GM10266 (cell line): ENCODE data around the gene ADCY3.

Experiments used
- DNase-seq: peaks from one replicate; pipeline ENCODE4 v3.0.0; 2012; ENCODE audit errors: extremely low spot score
- TF ChIP-seq, protein P1 (sequence below): IDR thresholded peaks from 2 replicates; pipeline ENCODE4 v1.5.1; 2012; ENCODE audit warnings: mild to moderate bottlenecking, low read depth; ENCODE audit not compliant: control insufficient read depth, insufficient read depth; ENCODE audit errors: missing control alignments

Gene ADCY3

DNA sequence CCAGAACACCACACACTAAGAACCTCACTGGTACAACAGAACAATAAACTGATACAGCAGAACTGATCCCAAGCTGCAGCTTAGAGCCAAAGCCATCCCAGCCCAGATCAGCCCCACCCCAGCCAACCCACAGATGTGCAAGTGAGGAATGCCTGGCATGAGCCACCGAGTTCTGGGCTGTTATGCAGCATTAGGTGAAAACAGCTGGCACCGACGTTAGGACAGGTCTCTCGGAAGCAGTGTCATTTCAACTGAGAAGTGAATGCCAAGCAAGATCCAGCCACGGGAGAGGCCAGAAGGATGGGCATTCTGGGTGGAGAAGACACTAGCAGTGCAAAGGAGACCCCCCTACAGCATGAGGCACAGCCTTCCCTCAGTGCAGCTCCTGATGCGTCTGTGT is 38.9 kb downstream of the ADCY3 start:
- TF ChIP-seq, protein P1, sequence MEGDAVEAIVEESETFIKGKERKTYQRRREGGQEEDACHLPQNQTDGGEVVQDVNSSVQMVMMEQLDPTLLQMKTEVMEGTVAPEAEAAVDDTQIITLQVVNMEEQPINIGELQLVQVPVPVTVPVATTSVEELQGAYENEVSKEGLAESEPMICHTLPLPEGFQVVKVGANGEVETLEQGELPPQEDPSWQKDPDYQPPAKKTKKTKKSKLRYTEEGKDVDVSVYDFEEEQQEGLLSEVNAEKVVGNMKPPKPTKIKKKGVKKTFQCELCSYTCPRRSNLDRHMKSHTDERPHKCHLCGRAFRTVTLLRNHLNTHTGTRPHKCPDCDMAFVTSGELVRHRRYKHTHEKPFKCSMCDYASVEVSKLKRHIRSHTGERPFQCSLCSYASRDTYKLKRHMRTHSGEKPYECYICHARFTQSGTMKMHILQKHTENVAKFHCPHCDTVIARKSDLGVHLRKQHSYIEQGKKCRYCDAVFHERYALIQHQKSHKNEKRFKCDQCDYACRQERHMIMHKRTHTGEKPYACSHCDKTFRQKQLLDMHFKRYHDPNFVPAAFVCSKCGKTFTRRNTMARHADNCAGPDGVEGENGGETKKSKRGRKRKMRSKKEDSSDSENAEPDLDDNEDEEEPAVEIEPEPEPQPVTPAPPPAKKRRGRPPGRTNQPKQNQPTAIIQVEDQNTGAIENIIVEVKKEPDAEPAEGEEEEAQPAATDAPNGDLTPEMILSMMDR, result no peak
- DNase-seq, result no peak

DNA sequence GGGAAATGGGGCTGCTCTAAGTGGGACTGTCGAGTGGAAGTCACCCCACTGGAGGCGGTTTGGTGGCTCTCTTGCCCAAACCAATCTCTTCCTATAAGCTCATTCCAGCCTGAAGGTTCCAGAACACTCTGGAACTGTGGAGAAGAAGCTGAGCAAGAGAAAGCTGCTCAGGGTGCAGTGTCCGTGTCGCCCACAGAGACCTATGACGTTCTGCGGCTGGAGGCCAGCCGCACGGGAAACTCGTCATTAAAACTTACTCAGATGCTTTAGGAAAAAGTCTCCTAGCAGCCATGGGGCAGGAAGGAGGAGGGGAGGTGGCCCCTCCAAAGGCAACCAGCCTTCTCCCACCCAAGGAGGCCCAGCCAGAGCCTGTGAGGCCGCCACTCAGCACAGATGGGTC is 41.7 kb downstream of the ADCY3 start:
- DNase-seq, result no peak
- TF ChIP-seq, protein P1, result no peak

DNA sequence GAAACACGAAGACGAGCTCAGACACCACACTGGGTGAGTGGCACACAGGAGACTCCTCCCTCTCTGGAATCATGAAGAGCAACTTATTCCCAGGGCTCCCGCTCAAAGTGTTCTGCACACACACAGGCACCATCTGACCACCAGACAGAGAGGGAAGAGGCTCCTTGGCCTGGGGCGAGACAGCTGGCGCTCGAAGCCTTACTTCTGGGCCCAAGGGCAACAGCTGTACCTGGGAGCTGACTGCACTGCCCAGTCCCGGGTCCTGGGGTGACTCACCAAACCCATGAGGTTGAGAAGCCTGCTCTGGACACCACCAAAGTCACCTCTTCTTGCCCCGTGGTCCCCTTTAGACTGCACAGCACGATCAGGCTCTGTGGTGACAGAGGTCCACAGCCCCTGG is 42.4 kb downstream of the ADCY3 start:
- DNase-seq, result no peak
- TF ChIP-seq, protein P1, result no peak

DNA sequence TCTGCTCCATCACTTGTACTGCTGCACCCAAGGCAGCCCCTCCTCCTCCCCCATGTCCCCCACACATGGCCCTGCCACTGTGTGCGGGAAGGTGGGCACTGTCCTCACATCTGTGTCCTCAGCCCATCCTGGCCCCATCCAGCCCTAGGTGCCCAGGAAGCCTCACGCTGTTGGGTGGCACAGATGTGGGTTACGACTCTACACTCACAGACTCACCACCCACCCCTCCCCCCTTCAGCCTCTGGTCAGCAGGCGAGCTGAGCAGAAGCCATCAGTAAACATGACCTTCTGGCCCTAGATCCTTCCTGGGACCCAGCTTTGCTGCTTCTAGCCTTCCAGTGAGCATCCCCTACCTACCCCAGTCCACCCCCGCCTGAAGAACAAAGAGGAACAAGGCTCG is 43.0 kb downstream of the ADCY3 start:
- TF ChIP-seq, protein P1, result no peak

DNA sequence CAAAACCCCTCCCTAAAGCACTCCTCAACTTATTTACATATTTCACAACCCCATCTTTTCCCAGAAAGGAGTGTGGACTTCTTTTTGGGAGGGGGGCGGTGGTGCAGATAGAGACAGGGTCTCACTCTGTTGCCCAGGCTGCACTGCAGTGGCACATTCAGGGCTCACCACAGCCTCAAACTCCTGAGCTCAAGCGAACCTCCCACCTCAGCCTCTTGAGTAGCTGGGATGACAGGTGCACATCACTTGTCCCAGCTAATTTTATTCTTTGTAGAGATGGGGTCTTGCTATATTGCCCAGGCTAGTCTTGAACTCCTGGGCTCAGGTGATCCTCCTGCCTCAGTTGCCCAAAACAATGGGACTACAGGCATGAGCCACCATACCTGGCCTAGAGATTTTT is 44.1 kb downstream of the ADCY3 start:
- no peak for DNase-seq
- TF ChIP-seq, protein P1, result no peak

More for the DNA sequence above, 43.0 kb downstream of the ADCY3 start:
- no peak for DNase-seq

DNA sequence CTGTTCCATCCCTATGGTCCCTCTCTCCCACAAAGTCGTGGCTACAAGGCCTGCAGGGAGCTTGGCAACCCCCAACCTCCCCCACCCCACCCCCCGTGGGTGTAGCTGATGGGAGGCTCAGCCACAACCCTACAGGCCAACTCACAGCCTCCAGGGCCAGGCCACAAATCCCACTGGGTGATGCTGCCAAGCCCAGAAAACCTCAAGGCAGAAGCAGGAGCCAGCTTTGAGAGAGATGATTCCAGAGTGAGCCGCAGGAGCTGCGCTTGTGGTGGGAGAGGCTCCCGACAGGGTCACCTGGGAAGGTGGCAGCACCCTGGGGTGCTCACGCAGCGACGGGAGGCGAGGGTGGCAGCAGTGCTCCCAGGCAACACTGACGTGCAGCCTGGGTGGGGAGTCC is 44.8 kb downstream of the ADCY3 start:
- TF ChIP-seq, protein P1, result no peak
- DNase-seq, result no peak

DNA sequence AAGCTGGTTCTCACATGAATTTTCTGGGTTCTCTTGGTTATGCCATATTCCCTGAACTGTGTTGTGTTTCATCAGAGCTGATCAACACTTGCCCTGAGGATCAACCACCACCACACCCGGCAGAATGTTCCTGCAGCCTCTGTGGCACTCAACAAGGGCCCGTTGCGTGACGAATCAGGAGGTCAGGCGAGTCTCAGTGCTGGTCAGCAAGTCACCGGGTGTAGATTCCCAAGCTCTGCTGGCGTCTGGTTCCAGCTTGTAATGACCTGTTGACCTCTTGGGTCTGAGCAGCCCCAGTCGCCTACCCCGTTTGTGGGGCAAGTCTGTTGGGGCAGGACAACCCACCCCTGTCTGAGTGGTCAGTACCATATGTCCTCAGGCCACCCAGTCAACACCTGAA is 46.0 kb downstream of the ADCY3 start:
- TF ChIP-seq, protein P1, result no peak
- DNase-seq, result no peak
